OCI-LY7 (cell line): Measurements from ENCODE around the gene FAM217B. TPM values are rescaled to one million over a fixed set of nuclear protein-coding genes. Genes with fewer than 3 reads are reported as not detected.
A peak's percentile ranks its signal among the peaks of the same experiment; 100 is the strongest.

ENCODE experiments used
- BruUV-seq: library from RNA; stranded (reverse); fragments of 400-500 nt; replicated peaks from 2 replicates; lab custom pipeline; 2021; lab: Mats Ljungman, UMichigan
- CTCF ChIA-PET: fragments of 300-600 bp; sonication (Branson Sonifier 250); formaldehyde crosslinking; loops from one replicate; lab custom pipeline; 2022; ENCODE audit warnings: antibody characterized with exemption; ENCODE audit not compliant: unreplicated experiment; lab: Charles Lee
- POLR2A ChIA-PET: fragments of 300-600 bp; sonication (Branson Sonifier 250); formaldehyde crosslinking; loops from one replicate; lab custom pipeline; 2022; ENCODE audit warnings: antibody characterized with exemption; lab: Charles Lee
- DNase-seq: peaks from one replicate; pipeline ENCODE4 v3.0.0-alpha.2; 2015; ENCODE audit warnings: low spot score
- H2AFZ ChIP-seq: fragments of 200-600 bp; sonication (generic), shearing (Covaris generic); 2 replicates; pipeline ENCODE4 v1.6.1; 2014; ENCODE audit warnings: mild to moderate bottlenecking, antibody characterized with exemption, low read length, moderate library complexity
- H3K27ac ChIP-seq: fragments of 200-600 bp; sonication (generic); 2 replicates; pipeline ENCODE4 v1.5.1; 2014; ENCODE audit warnings: mixed run types, low read depth, mild to moderate bottlenecking, moderate library complexity, low read length, inconsistent platforms; ENCODE audit not compliant: poor library complexity, severe bottlenecking
- H3K36me3 ChIP-seq: fragments of 200-600 bp; sonication (generic); 2 replicates; pipeline ENCODE4 v1.6.1; 2014; ENCODE audit warnings: mild to moderate bottlenecking, antibody characterized with exemption, low read length, moderate library complexity, mixed read lengths; ENCODE audit not compliant: insufficient read depth
- H3K4me1 ChIP-seq: fragments of 200-600 bp; sonication (generic); 2 replicates; pipeline ENCODE4 v1.5.1; 2014; ENCODE audit warnings: mild to moderate bottlenecking, low read length; ENCODE audit not compliant: insufficient read depth, poor library complexity, severe bottlenecking
- H3K4me2 ChIP-seq: fragments of 200-600 bp; sonication (generic); 2 replicates; pipeline ENCODE4 v1.6.1; 2014; ENCODE audit warnings: mild to moderate bottlenecking, low read length
- H3K4me3 ChIP-seq: fragments of 200-600 bp; sonication (generic); 2 replicates; pipeline ENCODE4 v1.5.1; 2014; ENCODE audit warnings: mild to moderate bottlenecking, low read depth, low read length; ENCODE audit not compliant: poor library complexity, severe bottlenecking
- H3K79me2 ChIP-seq: fragments of 200-600 bp; sonication (generic); 2 replicates; pipeline ENCODE4 v1.6.1; 2016; ENCODE audit warnings: low read depth, mild to moderate bottlenecking, low read length, moderate library complexity, mixed read lengths; ENCODE audit not compliant: insufficient read depth
- H3K9me2 ChIP-seq: fragments of 200-600 bp; sonication (generic); 2 replicates; pipeline ENCODE4 v1.6.1; 2016; ENCODE audit warnings: mild to moderate bottlenecking, low read length, mixed read lengths; ENCODE audit not compliant: insufficient read depth
- H3K9me3 ChIP-seq: fragments of 200-600 bp; sonication (generic); 2 replicates; pipeline ENCODE4 v1.6.1; 2014; ENCODE audit warnings: mild to moderate bottlenecking, mixed run types, low read length, mixed read lengths
- H4K20me1 ChIP-seq: fragments of 200-600 bp; sonication (generic); 2 replicates; pipeline ENCODE4 v1.6.1; 2014; ENCODE audit warnings: mild to moderate bottlenecking, antibody characterized with exemption, low read length, moderate library complexity, mixed read lengths; ENCODE audit not compliant: insufficient read depth
- CTCF ChIP-seq: fragments of 200-600 bp; sonication (generic); conservative IDR thresholded peaks from 2 replicates; pipeline ENCODE4 v1.5.1; 2014; ENCODE audit warnings: mild to moderate bottlenecking, antibody characterized with exemption, low read length, moderate library complexity, mixed read lengths
- EZH2phosphoT487 ChIP-seq: fragments of 200-600 bp; sonication (generic); IDR thresholded peaks from 2 replicates; pipeline ENCODE4 v1.6.1; 2018; ENCODE audit warnings: low read depth, borderline replicate concordance, mild to moderate bottlenecking, mixed run types, antibody characterized with exemption, low read length, moderate library complexity, mixed read lengths
- intact Hi-C: fragments of 100-400 bp; cut with micrococcal nuclease; formaldehyde crosslinking; loops from one replicate; pipeline ENCODE4 v1.10.0; 2022; ENCODE audit not compliant: unreplicated experiment
- total RNA-seq, 2 experiments: library from RNA; depleted of rRNA in 1 of 2; stranded (reverse); fragments of >200 nt in 1 of 2; shearing (Covaris generic) in 1 of 2; gene quantifications; 2 replicates each; pipeline ENCODE4 v1.2.3, GENCODE V29; 2014 to 2022

Gene FAM217B
- total RNA-seq, 2 experiments from 2014 or later: 18.0 to 28.3 TPM

- intact Hi-C loops: no loop called here
- DNase-seq: peak; percentile 14
- no peaks in the 10 kb centered on the region for H4K20me1 ChIP-seq
- no peaks in the 10 kb centered on the region for H3K4me1 ChIP-seq
- no peaks in the 10 kb centered on the region for H3K9me2 ChIP-seq
- H2AFZ ChIP-seq: no peak overlapping the region
- BruUV-seq: no TSS peak
- no peak overlapping the region for H3K4me3 ChIP-seq
- H3K4me2 ChIP-seq: no peak overlapping the region
- no peaks in the 10 kb centered on the region for H3K36me3 ChIP-seq
- TF ChIP-seq CTCF (peak; percentile 60), EZH2phosphoT487 (no peak)
- no peaks in the 10 kb centered on the region for H3K9me3 ChIP-seq
- POLR2A ChIA-PET: no interaction called here
- H3K79me2 ChIP-seq: no peaks in the 10 kb centered on the region
- H3K27ac ChIP-seq: no peak overlapping the region
- CTCF ChIA-PET: no interaction called here
These were observed 45.7 kb downstream of the FAM217B start for GRCh38 chr20:59985864-59986263.

- Histone ChIP-seq H3K9me3 (no peaks in the 10 kb centered on the region), H4K20me1 (no peaks in the 10 kb centered on the region), H3K9me2 (no peaks in the 10 kb centered on the region), H2AFZ (no peak overlapping the region), H3K27ac (no peak overlapping the region), H3K79me2 (no peaks in the 10 kb centered on the region), H3K4me2 (no peak overlapping the region), H3K4me3 (no peak overlapping the region), H3K36me3 (no peaks in the 10 kb centered on the region), H3K4me1 (no peaks in the 10 kb centered on the region)
- POLR2A ChIA-PET: interaction anchor here (0.5 to 0.6 kb wide), 2 partner anchors 219 to 666 kb away, joined by 3 to 4 read pairs; no protein-coding TSS in a partner anchor
- CTCF ChIA-PET: no interaction called here
- intact Hi-C loops: no loop called here
- no peak for DNase-seq
- no TSS peak for BruUV-seq
- TF ChIP-seq EZH2phosphoT487 (no peak), CTCF (no peak)
These were observed 46.9 kb downstream of the FAM217B start for GRCh38 chr20:59987135-59987534.

GRCh38 chr20:59988141-59988540 lies 48.0 kb downstream of the FAM217B start:
- Histone ChIP-seq H3K4me3 (no peak overlapping the region), H2AFZ (no peak overlapping the region), H4K20me1 (no peaks in the 10 kb centered on the region), H3K79me2 (no peaks in the 10 kb centered on the region), H3K4me2 (no peak overlapping the region), H3K4me1 (no peaks in the 10 kb centered on the region), H3K9me2 (no peaks in the 10 kb centered on the region), H3K9me3 (no peaks in the 10 kb centered on the region), H3K36me3 (no peaks in the 10 kb centered on the region), H3K27ac (no peak overlapping the region)
- CTCF ChIA-PET: no interaction called here
- intact Hi-C loops: no loop called here
- no peak for DNase-seq
- no peak for TF ChIP-seq EZH2phosphoT487
- TF ChIP-seq CTCF: no peak
- POLR2A ChIA-PET: no interaction called here
- BruUV-seq: no TSS peak
